Fibroblast of mammary gland (primary cell): ENCODE results near the gene LRRC27.

Experiments
- DNase-seq: peaks from one replicate; pipeline ENCODE4 v3.0.0-alpha.2; 2010; ENCODE audit warnings: low read depth
- H3K4me3 ChIP-seq: 2 replicates; pipeline ENCODE4 v1.5.1; 2011; ENCODE audit warnings: low read depth, mild to moderate bottlenecking, low read length, moderate library complexity; ENCODE audit not compliant: control insufficient read depth
- CTCF ChIP-seq: conservative IDR thresholded peaks from 2 replicates; pipeline ENCODE4 v1.5.1; 2011; ENCODE audit warnings: low read depth, low read length, inconsistent platforms; ENCODE audit not compliant: control insufficient read depth, insufficient read depth

Gene LRRC27

GRCh38 chr10:132319853-132320653 is 11.9 kb upstream of the LRRC27 start:
- TF ChIP-seq CTCF: no peak
- H3K4me3 ChIP-seq: no peak overlapping the region
- peak; percentile 90 for DNase-seq

GRCh38 chr10:132320654-132321469 is 11.1 kb upstream of the LRRC27 start:
- no peak overlapping the region for H3K4me3 ChIP-seq
- no peak for DNase-seq

GRCh38 chr10:132321726-132322125 is 10.3 kb upstream of the LRRC27 start:
- TF ChIP-seq CTCF: no peak
- H3K4me3 ChIP-seq: no peak overlapping the region
- DNase-seq: no peak

More at GRCh38 chr10:132320654-132321469, 11.1 kb upstream of the LRRC27 start:
- no peak for TF ChIP-seq CTCF

GRCh38 chr10:132322586-132323048 is 9.4 kb upstream of the LRRC27 start:
- DNase-seq: peak; percentile 69
- peak; percentile 30 for TF ChIP-seq CTCF
- no peak overlapping the region for H3K4me3 ChIP-seq

GRCh38 chr10:132324186-132324585 is 7.8 kb upstream of the LRRC27 start:
- no peak for DNase-seq
- TF ChIP-seq CTCF: no peak
- no peak overlapping the region for H3K4me3 ChIP-seq

GRCh38 chr10:132326344-132326889 is 5.6 kb upstream of the LRRC27 start:
- no peak for TF ChIP-seq CTCF
- DNase-seq: no peak
- no peak overlapping the region for H3K4me3 ChIP-seq
